ENCODE results near the gene MEPCE. TPM values are rescaled to one million over a fixed set of nuclear protein-coding genes. Genes with fewer than 3 reads are reported as not detected.

Gene MEPCE
- total RNA-seq, 2 experiments from 2014 or later = 44.2 to 65.6 TPM

DNA sequence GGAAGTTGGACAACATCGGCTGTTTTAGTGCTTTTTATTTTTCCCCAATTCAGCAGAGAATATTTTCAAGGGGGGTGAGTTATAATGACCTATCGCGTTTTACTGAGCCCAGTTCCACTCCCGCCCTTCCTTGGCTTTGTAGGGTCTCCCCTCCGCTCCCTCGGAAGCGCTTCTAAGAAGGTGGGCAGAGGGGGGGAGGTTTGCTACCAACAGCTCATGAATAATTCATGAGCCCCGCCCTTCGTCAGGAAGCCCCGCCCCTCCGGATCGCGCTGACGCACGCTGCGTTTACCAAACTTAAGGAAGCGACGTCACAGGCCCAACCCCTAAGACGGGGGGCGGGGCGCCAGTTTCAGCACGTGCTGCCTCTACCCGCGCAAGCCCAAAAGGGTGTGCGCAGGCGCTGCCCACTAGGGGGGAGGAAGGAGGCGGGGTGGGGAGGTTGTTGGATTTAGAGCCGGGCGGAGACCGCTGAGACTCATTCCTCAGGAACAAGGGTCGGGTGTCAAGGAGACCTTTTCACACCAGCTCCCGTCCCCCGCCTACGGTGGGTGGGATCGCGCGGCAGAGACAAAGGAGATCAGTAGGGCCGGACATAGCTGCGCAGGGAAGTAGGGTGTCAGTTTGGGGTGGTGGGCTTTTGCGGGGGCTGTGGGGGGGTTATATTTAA lies 529 bp upstream of the MEPCE start:
- TF ChIP-seq EZH2phosphoT487 (IDR thresholded peaks at IDR 0.05; ENCODE audit: borderline replicate concordance, low read depth, low read length) = no peak
- TF ChIP-seq, protein P1, sequence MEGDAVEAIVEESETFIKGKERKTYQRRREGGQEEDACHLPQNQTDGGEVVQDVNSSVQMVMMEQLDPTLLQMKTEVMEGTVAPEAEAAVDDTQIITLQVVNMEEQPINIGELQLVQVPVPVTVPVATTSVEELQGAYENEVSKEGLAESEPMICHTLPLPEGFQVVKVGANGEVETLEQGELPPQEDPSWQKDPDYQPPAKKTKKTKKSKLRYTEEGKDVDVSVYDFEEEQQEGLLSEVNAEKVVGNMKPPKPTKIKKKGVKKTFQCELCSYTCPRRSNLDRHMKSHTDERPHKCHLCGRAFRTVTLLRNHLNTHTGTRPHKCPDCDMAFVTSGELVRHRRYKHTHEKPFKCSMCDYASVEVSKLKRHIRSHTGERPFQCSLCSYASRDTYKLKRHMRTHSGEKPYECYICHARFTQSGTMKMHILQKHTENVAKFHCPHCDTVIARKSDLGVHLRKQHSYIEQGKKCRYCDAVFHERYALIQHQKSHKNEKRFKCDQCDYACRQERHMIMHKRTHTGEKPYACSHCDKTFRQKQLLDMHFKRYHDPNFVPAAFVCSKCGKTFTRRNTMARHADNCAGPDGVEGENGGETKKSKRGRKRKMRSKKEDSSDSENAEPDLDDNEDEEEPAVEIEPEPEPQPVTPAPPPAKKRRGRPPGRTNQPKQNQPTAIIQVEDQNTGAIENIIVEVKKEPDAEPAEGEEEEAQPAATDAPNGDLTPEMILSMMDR (conservative IDR thresholded peaks at IDR 0.05; ENCODE audit: low read length) = no peak; the same call in 1 of the 2 replicates
- no peaks in the 10 kb centered on the region for H3K9me2 ChIP-seq (ENCODE audit: insufficient read depth, low read length)
- H4K20me1 ChIP-seq (ENCODE audit: insufficient read depth, low read length) = peaks cover 9% of the 10 kb centered on the region; the same call in 1 of the 2 replicates
- H3K4me1 ChIP-seq (ENCODE audit: insufficient read depth, low read length, poor library complexity, severe bottlenecking) = peaks cover 43% of the 10 kb centered on the region
- H2AFZ ChIP-seq (ENCODE audit: low read length) = peak overlapping the region; percentile 76; the same call in 1 of the 2 replicates
- DNase-seq (ENCODE audit: low spot score) = peak; percentile 100
- H3K27ac ChIP-seq (ENCODE audit: low read depth, low read length, poor library complexity, severe bottlenecking) = peak overlapping the region; percentile 93
- peak overlapping the region; percentile 96 for H3K4me2 ChIP-seq (ENCODE audit: low read length)
- H3K4me3 ChIP-seq (ENCODE audit: low read depth, low read length, poor library complexity, severe bottlenecking) = peak overlapping the region; percentile 91
- BruUV-seq (replicated peaks) = TSS peak; percentile 78
- CTCF ChIA-PET (ENCODE audit: unreplicated experiment) = interaction anchor here (0.5 kb wide), 1 partner anchor 347 kb away, joined by 4 read pairs; no protein-coding TSS in a partner anchor
- H3K36me3 ChIP-seq (ENCODE audit: insufficient read depth, low read length) = peaks cover 39% of the 10 kb centered on the region
- POLR2A ChIA-PET = interaction anchor here (0.6 to 2.0 kb wide), 15 partner anchors 9 to 315 kb away, joined by 3 to 8 read pairs (median 4); no protein-coding TSS in a partner anchor
- peaks cover 36% of the 10 kb centered on the region for H3K79me2 ChIP-seq (ENCODE audit: insufficient read depth, low read depth, low read length)
- intact Hi-C loops (cut with micrococcal nuclease; ENCODE audit: unreplicated experiment) = loop anchor here (1.0 kb wide), 1 partner anchor 60 kb away; no protein-coding TSS in a partner anchor
- H3K9me3 ChIP-seq (ENCODE audit: low read length) = no peaks in the 10 kb centered on the region

DNA sequence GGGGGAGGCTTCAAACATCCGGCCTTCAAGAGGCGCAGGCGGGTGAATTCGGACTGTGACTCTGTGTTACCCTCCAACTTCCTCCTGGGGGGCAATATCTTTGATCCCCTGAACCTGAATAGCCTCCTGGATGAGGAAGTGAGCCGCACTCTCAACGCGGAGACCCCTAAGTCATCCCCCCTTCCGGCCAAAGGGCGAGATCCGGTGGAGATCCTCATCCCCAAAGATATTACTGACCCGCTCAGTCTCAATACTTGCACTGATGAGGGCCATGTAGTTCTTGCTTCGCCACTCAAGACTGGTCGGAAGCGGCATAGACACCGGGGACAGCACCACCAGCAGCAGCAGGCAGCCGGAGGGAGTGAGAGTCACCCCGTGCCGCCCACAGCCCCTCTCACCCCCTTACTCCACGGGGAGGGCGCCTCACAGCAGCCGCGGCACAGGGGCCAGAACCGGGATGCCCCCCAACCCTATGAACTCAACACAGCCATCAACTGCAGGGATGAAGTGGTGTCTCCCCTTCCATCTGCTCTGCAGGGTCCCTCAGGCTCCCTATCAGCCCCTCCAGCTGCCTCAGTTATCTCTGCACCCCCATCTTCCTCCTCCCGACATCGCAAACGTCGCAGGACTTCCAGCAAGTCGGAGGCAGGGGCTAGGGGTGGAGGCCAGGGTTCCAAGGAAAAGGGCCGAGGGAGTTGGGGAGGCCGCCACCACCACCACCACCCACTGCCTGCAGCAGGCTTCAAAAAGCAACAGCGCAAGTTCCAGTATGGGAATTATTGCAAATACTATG lies 1.1 kb downstream of the MEPCE start:
- peaks cover 48% of the 10 kb centered on the region for H3K79me2 ChIP-seq (ENCODE audit: insufficient read depth, low read depth, low read length)
- no peak overlapping the region for H2AFZ ChIP-seq (ENCODE audit: low read length)
- H3K4me1 ChIP-seq (ENCODE audit: insufficient read depth, low read length, poor library complexity, severe bottlenecking) = peaks cover 53% of the 10 kb centered on the region
- no peaks in the 10 kb centered on the region for H3K9me3 ChIP-seq (ENCODE audit: low read length)
- peaks cover 55% of the 10 kb centered on the region for H3K36me3 ChIP-seq (ENCODE audit: insufficient read depth, low read length)
- intact Hi-C loops (cut with micrococcal nuclease; ENCODE audit: unreplicated experiment) = loop anchor here (1.0 kb wide), 1 partner anchor 47 kb away; no protein-coding TSS in a partner anchor
- TF ChIP-seq, protein P1 (conservative IDR thresholded peaks at IDR 0.05; ENCODE audit: low read length) = no peak
- no peak for TF ChIP-seq EZH2phosphoT487 (IDR thresholded peaks at IDR 0.05; ENCODE audit: borderline replicate concordance, low read depth, low read length)
- peak overlapping the region; percentile 91 for H3K4me3 ChIP-seq (ENCODE audit: low read depth, low read length, poor library complexity, severe bottlenecking)
- peak overlapping the region; percentile 83 for H3K4me2 ChIP-seq (ENCODE audit: low read length)
- peak overlapping the region; percentile 93 for H3K27ac ChIP-seq (ENCODE audit: low read depth, low read length, poor library complexity, severe bottlenecking)
- H3K9me2 ChIP-seq (ENCODE audit: insufficient read depth, low read length) = no peaks in the 10 kb centered on the region
- DNase-seq (ENCODE audit: low spot score) = no peak
- ChIA-PET CTCF (ENCODE audit: unreplicated experiment) (interaction anchor here (0.5 kb wide), 1 partner anchor 245 kb away, joined by 3 read pairs; no protein-coding TSS in a partner anchor), POLR2A (interaction anchor here (0.7 to 1.4 kb wide), 3 partner anchors 14 to 37 kb away, joined by 3 to 5 read pairs (median 3); no protein-coding TSS in a partner anchor)
- H4K20me1 ChIP-seq (ENCODE audit: insufficient read depth, low read length) = peaks cover 9% of the 10 kb centered on the region; the same call in 1 of the 2 replicates
- BruUV-seq (replicated peaks) = no TSS peak

All from OCI-LY7 (cell line).